ENCODE measurements around the gene LRRC32. TPM values are rescaled to one million over a fixed set of nuclear protein-coding genes. Genes with fewer than 3 reads are reported as not detected.

The LRRC32 gene
- 192 TPM for total RNA-seq

DNA sequence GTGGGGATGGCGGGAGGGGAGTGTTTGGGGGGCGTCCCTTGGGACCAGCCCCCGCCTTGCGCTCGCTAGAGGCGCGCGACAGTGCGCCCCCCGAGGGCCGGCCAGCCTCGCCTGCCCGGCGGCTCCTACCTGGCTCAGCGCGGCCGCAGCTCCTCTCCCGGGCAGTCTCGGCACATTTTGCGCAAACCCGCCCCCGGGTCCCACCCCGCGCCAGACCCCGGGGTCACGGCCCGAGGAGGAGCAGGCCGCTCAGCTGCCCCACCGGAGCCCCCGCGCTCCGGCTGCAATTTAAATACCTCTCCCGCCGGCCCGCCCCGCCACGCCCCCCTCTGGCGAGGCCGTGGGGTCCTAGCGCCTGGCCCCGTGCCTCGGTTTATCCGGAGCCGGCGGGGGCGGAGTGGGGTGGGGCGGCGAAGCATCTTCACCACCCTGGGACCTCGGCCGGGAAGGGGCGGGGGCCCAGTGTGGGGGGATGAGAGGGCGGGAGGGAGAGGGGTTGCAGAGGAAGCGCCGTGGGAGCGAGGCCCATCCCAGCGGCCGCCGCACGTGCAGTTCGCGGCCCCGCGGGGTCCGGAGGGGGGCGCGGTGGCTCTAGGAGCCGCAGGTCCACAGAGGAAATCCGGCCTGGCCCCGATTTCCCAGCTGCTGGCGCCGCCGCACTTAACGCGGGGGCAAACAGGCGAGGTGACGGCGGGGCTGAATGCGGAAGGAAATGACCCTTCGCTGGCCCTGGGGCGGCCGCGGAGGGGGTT lies at the start of gene LRRC32:
TSS of gene LRRC32 (minus strand) at position 263 of the 752 bp plus-strand sequence. CDS start 4,793 bp downstream, outside the sequence.
- ATAC-seq (peak; percentile 39), DNase-seq (ENCODE audit: low spot score) (peak; percentile 81)
- intact Hi-C loops (cut with DNase I) = loop anchor here (10.0 kb wide), 1 partner anchor 116 kb away; no protein-coding TSS in a partner anchor

- DNase-seq (ENCODE audit: low spot score) = no peak
- intact Hi-C loops (cut with DNase I) = no loop called here
Observed at GRCh38 chr11:76719686-76720085, 49.1 kb upstream of the LRRC32 start.

DNA sequence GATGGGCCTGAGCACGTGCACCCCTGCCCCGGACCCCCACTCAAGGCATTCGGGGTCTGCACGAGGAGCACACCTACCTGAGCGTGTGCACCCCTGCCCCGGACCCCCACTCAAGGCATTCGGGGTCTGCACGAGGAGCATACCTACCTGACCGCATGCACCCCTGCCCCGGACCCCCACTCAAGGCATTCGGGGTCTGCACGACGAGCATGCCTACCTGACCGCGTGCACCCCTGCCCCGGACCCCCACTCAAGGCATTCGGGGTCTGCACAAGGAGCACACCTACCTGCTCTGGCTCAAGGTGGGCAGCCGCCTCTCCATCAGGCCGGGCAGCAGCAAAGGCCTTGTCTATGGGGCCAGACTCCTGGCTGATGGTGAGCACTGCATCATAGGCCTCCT lies 48.7 kb upstream of the LRRC32 start:
- DNase-seq (ENCODE audit: low spot score) = no peak
- intact Hi-C loops (cut with DNase I) = no loop called here
- no peak for ATAC-seq

More at GRCh38 chr11:76719686-76720085, 49.1 kb upstream of the LRRC32 start:
- no peak for ATAC-seq

- intact Hi-C loops (cut with DNase I) = no loop called here
- DNase-seq (ENCODE audit: low spot score) (no peak), ATAC-seq (no peak)
Observed at GRCh38 chr11:76717816-76718215, 47.3 kb upstream of the LRRC32 start.

DNA sequence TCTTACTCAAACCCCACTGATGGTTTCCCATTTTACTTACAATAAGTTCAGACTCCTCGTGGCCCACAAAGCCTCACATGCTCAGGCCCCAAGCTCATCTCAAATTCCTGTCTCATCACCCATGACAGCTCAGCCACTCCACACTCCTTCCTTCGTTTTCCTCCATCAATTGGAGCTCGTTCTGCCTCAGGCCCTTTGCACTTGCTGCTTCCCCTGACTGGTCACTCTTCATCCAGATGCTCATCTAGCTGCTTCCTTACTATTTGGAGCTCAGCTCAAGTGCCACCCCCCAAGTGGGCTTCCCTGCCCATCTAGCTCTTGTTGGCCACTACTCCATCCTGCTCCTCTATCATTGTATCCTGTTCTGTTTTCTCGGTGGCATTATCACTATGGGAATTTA lies 46.8 kb upstream of the LRRC32 start:
- intact Hi-C loops (cut with DNase I) = no loop called here
- DNase-seq (ENCODE audit: low spot score) = no peak
- no peak for ATAC-seq

DNA sequence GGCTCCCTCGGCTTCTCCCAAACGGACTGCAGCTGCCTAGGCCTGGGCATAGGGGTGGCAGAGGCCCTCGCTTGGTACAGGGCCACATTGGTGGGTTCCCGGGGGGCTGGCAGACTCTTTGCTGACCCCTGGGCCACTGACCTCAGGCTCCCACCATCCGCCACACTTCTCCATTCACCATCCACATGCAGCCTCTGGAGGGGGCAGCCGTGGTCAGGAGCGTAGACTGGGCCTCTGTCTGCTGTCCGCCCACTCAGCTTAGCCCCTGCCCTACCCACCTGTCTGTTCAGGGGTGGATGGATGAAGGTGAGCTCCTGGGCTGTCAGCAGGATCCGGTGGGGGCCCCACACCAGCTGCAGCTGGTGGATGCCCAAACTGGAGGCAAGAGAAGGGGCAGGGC lies 45.7 kb upstream of the LRRC32 start:
- DNase-seq (ENCODE audit: low spot score) (no peak), ATAC-seq (no peak)
- intact Hi-C loops (cut with DNase I) = no loop called here

DNA sequence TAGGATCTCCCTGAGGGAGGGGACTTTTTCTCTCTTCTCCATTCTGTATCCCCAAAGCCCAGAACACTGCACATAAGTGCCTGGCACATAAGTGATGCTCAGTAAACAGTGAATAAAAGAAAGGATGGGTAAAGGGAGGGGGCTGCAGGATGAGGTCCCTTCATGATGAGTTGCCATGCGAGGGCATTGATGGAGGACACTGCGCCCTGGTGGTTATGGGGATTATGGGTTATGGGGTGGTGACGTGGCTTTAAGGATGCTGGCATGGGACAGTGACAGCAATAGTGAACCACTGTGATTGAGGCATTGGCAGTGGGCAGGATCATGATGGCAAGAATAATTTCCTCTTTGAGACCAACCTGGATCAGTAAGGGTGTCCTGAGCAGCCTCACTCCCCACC lies 43.9 kb upstream of the LRRC32 start:
- intact Hi-C loops (cut with DNase I) = no loop called here
- no peak for ATAC-seq
- no peak for DNase-seq (ENCODE audit: low spot score)

DNA sequence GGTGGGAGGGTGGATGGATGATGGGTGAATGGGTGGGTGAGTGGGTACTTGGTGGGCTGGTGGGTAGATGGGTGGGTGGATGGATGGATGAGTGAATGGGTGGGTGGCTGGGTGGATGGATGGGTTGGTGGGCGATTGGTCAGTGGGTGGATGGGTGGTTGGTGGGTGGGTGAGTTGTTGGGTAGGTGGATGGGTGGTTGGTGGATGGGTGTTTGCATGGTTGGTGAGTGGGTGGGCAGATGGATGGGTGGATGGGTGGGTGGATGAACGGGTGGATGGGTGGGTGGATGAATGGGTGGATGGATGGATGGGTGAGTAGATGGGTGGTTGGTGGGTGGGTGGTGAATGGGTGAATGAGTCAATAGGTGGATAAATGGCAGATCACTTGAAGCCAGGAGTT lies 43.0 kb upstream of the LRRC32 start:
- no peak for DNase-seq (ENCODE audit: low spot score)
- ATAC-seq = no peak
- intact Hi-C loops (cut with DNase I) = no loop called here

GRCh38 chr11:76712125-76712524 lies 41.6 kb upstream of the LRRC32 start:
- no peak for DNase-seq (ENCODE audit: low spot score)
- ATAC-seq = no peak
- intact Hi-C loops (cut with DNase I) = no loop called here

GRCh38 chr11:76709756-76710155 lies 39.2 kb upstream of the LRRC32 start:
- intact Hi-C loops (cut with DNase I) = no loop called here
- no peak for ATAC-seq
- no peak for DNase-seq (ENCODE audit: low spot score)

GRCh38 chr11:76708972-76709660 lies 38.6 kb upstream of the LRRC32 start:
- ATAC-seq (no peak), DNase-seq (ENCODE audit: low spot score) (no peak)
- intact Hi-C loops (cut with DNase I) = no loop called here

DNA sequence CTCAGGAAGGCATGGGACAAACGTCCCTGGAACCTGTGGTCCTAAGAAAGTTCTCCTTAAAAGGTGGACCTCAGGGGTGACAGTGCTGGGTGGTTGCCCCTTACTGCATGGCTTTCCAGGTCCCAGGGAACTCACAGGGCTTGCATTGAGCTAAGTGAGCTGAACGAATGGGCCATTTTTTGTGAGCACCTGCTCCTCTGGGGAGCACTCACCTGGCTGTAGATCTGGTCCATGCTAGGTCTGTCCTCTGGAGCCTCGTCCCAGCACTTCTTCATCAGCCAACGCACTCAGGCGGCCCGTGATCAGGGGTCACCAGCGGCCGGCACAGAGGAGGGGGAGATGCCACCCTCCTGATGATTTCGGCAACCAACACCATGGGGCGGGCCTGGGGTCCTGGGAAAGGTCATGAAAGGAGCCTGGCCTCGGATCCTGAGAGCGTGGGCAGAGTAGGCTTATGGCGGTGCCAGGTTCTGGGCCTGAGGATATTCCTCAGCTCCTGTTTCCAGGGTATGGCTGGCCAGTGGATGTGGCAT lies 36.8 kb upstream of the LRRC32 start:
- ATAC-seq = no peak
- intact Hi-C loops (cut with DNase I) = no loop called here
- DNase-seq (ENCODE audit: low spot score) = no peak

DNA sequence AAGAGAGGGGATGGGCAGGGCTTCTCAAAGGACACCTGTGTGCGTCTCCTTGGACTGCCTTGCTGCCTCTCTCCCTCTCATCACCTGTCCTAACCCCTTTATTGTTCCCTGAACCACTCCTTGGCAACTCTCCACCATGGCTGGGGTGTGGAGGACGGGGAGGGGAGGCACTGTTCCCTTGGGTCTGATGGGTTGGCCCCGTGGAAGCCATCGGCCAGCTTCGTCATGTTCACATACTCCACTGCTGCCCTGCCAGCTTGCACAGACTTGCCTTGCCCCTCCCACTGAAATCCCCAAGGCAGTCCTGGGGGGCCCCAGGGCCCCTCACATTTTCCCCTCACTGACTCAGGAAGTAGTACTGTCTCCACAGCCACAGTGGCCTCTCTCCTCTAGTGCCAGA lies 36.1 kb upstream of the LRRC32 start:
- DNase-seq (ENCODE audit: low spot score) (no peak), ATAC-seq (no peak)
- intact Hi-C loops (cut with DNase I) = no loop called here

DNA sequence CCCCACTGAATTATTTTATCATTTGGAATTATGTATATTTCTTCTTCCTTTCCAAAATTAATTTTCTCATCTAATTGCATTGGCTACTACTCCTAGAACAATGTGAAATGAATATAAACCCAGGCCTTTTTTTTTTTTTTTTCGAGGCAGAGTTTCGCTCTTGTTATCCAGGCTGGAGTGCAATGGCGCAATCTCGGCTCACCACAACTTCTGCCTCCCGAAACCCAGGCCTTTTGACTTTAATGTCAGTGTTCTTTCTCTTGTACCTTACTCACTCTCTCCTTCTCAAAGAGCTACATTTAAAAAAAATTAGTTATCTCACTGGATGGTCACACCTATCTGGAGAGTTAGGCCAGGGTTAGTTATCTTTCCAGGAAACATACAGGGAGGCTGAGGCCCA lies 35.3 kb upstream of the LRRC32 start:
- DNase-seq (ENCODE audit: low spot score) (no peak), ATAC-seq (no peak)
- intact Hi-C loops (cut with DNase I) = no loop called here

DNA sequence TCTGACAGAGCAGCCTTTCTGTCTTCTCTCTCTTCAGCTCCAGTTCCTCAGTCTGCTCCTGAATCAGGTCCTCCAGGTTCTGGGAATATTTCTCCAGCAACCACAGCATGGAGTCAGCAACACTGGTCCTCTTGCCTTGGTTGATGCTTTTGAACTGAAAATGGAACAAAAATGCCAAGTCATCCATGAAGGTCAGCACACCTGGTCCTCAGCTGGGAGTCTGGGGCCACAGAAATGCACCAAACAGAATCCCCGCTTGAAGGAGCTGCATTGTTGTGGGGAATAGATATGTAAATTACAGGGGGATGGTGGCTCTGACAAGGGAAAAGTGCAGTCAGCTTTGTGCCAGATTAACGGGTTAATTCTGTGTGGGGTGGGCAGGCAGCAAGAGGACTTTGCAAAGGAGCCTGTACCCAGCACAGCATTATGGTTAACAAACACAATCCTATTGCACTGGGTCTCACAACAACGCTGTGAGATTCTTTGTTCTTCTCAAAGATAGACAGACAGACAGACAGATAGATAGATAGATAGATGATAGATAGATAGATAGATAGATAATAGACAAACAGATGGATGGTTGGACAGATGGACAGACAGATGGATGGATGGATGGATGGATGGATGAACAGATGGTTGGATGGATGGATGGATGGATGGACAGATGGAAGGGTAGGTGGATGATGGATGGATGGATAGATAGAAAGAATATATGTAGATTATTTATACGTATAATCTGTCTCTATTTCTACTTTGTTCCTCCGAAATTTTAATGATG lies 33.8 kb upstream of the LRRC32 start:
- DNase-seq (ENCODE audit: low spot score) (no peak), ATAC-seq (no peak)
- intact Hi-C loops (cut with DNase I) = no loop called here

- intact Hi-C loops (cut with DNase I) = no loop called here
- no peak for ATAC-seq
- no peak for DNase-seq (ENCODE audit: low spot score)
Observed at GRCh38 chr11:76703707-76704106, 33.2 kb upstream of the LRRC32 start.

DNA sequence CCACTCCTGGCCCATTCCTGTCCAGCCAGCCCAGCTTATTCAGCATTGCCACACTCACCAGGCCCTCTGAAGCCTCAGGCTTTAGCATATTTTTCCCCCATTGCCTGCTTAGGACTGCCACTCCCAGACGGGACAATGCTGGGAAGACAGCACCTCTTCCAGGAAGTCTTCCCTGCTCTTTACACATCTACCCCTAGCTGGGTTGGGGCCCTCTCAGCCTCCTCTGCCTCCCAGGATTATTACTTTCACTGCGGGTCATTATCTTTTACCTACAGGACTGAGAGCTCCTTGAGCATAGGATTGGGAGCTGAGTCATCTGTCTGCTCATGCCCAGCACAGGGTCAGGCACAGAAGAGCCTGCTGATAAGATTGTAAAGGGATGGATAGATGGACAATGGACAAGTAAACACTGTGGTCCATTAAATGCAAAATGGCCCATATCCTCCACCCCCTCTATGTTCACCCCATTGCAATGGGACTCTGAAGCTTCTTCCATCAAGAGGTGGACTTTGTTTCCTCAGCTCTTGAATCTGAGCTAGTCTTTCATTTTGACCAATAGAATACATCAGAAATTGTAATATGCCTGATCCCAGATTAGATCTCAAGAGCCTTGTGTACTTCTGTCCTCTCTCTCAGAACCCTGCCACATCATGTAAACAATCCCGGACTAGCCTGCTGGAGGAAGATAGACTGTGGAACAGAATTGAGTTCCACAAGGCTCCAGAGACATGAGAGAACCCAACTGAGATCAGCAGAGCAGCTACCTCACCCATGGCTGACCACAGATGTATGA lies 32.0 kb upstream of the LRRC32 start:
- no peak for DNase-seq (ENCODE audit: low spot score)

DNA sequence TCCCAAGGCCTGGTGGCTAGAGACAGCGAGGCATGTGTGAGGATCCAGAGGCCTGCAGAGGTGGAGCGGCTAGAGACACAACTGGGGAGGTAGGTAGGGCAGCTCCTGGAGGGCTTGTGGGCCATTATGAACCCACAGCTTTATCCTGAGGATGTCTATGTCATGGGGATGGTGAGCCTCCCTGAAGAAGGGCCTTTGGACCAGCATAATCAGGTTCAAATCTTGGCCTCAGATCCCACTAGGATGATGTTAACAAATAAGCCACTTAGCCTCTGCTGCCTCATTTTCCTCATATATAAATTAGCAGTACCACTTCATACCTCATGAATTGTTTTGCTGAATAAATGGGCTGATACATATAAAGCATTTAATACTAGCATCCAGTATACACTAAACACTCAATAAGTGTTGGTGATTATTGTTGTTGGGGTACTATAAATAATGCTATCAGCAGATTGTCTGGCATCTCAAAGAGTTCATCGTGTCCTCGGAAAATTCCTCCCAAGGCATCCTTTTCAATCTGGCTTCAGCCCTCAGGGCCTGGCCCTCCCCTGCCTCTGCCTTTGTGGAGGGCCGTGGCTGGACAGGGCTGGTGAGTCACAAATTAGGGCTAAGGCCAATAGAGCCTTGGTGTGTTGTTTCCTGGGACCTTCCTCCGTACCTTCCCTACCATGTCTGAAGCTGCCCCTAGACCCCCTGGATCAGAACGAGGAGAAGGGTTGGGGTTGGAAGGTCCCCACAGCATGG lies 30.9 kb upstream of the LRRC32 start:
- intact Hi-C loops (cut with DNase I) = no loop called here
- DNase-seq (ENCODE audit: low spot score) (no peak), ATAC-seq (no peak)

More for the DNA sequence above, 32.0 kb upstream of the LRRC32 start:
- intact Hi-C loops (cut with DNase I) = no loop called here
- no peak for ATAC-seq

Measured in sciatic nerve (tissue), 2 donors.